Muscle of back (tissue), 11 donors: ENCODE data around the gene NTMT1. TPM values are rescaled to one million over a fixed set of nuclear protein-coding genes. Genes with fewer than 3 reads are reported as not detected.
"Not testable (repeated sequence)": the region's sequence is repeated elsewhere in the genome, so short reads cannot be mapped to it uniquely, and the experiment has no call there.

Source experiments
- DNase-seq, 3 donors: peaks; one replicate each; pipeline versions ENCODE4 v3.0.0 to v3.0.0-alpha.2; 2013
- polyA plus RNA-seq, 10 donors: library from polyadenylated mRNA; unstranded; fragments of 120-200 nt; gene quantifications; one replicate each; pipeline ENCODE4 v1.2.1, GENCODE V29; 2013; ENCODE audit not compliant: insufficient read length in 10 of 10

NTMT1 gene
- polyA plus RNA-seq, 10 donors: 26.6 to 37.8 (median 34.4) TPM

- no peak for DNase-seq
Observed at GRCh38 chr9:129633848-129634247, 7.9 kb downstream of the NTMT1 start.

GRCh38 chr9:129635099-129636065 lies 9.4 kb downstream of the NTMT1 start:
- DNase-seq: no peak

DNA sequence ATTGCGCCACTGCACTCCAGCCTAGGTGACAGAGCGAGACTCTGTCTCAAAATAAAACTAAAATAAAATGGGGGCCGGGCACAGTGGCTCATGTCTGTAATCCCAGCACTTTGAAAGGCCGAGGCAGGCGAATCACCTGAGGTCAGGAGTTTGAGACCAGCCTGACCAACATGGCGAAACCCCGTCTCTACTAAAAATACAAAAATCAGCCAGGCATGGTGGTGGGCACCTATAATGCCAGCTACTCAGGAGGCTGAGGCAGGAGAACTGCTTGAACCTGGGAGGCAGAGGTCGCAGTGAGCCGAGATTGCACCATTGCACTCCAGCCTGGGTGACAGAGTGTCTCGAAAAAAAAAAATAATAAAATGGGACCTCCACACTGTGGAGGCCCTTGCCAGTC lies 10.4 kb downstream of the NTMT1 start:
- DNase-seq: not testable (repeated sequence)

DNA sequence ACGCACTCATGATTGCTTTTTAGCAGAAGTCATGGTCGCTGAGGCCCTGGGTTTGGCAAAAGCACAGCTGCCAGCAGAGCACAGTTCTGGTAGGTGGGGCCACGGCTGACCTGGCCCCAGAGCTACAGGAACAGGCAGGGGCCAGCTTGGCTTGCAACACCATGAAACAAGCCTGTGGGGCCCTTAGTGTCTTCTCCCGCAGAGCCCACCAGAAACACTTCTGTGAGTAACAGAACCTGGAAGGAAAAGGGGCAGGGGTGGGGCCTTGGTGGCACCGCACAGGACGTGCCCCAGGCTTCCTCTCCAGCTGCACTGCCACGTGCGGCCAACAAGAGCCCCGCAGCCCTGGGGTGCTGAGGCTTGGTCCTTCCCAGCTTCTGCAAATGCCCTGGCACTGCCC lies 11.1 kb downstream of the NTMT1 start:
- DNase-seq: no peak

DNA sequence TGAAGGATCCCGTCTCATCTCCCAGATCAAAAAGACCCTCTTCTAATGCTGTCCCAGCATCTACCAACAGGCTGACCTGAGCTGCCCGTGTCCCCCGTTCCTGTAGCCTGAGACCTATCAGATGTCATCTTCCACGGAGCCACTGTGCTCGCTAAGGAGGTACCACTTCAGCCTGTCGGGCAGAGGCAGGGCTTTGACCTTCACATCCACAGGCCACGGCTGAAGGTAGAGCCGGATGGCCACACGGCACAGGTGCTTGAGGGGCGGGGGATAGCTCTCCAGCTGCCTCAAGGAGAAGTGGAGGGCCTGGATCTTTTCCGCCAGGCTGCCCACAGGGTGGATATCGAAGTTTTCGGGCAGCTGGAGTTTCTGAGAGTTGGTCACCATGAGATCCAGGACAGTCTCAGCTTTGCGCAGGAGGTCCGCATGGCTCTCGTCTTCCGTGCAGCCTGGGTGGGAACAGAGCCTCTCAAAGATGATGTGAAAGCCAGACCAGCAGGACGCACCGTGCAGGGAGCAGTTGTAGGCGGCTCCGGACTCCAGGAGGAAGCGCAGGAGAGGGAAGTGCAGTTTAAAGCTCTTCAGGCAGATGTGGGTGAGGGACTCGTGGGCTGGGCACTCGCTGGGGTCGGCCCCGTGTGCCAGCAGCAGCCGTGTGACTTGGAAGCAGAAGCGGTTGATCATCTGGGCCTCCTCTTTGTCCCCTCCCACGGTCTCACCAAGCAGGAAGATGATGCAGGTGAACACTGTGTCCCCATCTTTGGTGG lies 11.9 kb downstream of the NTMT1 start:
- no peak for DNase-seq

DNA sequence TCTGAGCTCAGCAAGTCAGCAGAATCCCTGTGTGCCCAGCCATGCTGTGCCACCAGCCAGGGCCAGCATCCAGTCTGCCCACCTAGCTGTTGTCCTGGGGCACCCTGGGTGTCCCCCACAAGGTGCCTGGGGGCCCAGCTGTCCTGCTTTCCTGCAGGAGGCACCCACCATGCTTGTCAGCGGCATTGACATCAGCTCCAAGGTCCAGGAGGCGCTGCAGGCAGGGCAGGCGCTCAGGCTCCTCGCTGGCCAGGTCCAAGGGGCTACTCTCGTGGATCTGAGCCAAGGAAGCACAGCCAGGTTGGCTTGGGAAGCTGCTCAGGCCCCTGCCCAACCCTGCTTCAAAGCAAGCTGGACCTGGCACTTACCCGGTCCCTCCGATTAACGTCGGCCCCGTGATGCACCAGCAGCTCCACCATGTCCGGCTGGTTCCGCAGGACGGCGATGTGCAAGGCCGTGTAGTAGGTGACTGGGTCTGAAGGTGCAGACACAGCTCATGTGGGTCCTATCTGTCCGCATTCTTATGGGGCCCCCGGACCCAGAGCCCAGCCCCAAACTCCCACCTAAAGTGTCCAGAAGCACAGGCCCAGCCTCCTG lies 13.2 kb downstream of the NTMT1 start:
- DNase-seq: no peak

GRCh38 chr9:129639756-129640085 lies 13.8 kb downstream of the NTMT1 start:
- no peak for DNase-seq

GRCh38 chr9:129640086-129640870 lies 14.3 kb downstream of the NTMT1 start:
- DNase-seq: no peak

DNA sequence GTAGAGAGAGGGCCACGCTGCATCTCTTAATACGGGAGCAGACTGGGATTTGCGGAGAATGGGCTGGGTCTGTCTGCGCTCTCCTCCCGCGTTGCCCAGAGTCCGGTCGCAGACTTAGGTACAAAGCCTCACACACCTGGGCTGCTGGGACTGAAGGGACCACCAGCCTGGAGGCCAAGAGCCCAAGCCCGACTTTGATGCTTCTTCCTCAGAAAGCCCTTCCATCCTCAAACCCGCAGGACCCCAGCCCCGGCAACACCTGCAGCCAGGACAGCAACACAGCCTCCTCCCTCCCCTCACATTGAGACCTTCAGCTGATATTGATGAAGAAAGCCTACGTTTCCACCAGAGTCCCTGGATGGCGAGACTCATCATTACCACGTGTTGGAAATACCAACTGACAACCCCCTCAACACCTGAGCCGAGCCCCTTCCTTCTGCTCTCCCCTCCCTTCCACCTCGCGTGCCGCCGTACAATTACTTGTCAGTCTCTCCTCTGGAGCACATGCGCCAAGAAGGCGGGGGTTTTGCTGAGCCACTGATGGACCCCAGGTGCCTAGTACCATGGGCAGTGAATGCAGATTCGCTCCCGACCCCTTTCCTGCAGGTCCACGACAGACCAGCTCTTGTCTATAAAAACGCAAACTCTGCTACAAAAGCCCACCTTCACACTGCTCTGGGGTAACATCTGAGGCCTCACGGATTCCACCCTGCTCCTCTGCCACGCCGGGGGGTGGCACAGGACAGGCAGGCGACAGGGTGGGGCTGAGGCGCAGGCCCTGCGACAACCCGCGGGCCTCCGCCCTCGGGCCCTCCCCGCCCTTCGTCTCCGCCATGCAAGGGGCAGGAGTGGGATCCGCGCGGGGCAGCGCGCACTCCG lies 15.1 kb downstream of the NTMT1 start:
- no peak for DNase-seq

- DNase-seq: peak; percentile 97 to 99 (median 98)
Observed at GRCh38 chr9:129641750-129642585, 16.0 kb downstream of the NTMT1 start, which contains the start of gene ASB6. ASB6 (minus strand) TSS chr9:129642151; CDS start chr9:129641999, 152 bp downstream.

DNA sequence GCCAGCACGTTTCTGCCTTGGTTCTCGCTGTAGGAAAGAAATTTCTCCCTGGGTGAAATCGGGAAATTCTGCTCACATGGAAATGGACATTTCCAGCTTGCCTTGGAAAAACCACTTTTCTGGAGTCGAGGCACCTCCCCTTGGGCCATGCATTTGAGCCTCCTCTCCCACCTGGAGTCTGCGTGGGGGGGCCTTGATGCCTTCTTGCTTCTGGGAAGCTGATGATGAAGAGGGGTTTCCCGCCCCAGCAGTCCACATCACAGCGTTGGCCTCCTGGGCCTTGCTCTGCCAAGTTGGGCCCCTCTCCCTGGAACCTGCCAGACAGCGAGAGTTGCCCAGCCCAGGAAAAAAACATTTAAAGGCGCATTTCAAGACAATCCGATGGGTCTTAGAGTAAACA lies 17.7 kb downstream of the NTMT1 start:
- no peak for DNase-seq

GRCh38 chr9:129644365-129644764 lies 18.4 kb downstream of the NTMT1 start:
- DNase-seq: no peak

GRCh38 chr9:129644902-129645301 lies 18.9 kb downstream of the NTMT1 start:
- no peak for DNase-seq

DNA sequence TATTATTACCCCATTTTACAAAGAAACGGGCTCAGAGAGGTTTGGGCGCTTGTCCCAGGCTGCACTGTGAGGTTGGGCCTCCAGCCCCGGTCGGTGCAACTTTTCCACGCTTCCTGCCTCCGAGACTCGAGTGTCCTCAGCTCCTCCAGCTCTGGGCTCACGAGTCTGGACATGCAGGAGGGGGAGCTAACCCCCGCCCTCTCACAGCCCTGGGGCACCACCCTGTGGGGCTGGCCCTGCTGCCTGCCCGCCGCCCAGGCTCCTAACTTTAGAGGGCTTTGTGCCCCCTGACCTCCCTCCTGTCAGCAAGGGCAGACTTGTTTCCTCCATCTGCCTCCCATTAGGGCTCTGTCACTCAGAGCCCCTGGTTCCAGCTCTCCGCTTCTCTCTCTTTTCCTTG lies 20.3 kb downstream of the NTMT1 start:
- no peak for DNase-seq

- no peak for DNase-seq
Observed at GRCh38 chr9:129646654-129647053, 20.7 kb downstream of the NTMT1 start.

DNA sequence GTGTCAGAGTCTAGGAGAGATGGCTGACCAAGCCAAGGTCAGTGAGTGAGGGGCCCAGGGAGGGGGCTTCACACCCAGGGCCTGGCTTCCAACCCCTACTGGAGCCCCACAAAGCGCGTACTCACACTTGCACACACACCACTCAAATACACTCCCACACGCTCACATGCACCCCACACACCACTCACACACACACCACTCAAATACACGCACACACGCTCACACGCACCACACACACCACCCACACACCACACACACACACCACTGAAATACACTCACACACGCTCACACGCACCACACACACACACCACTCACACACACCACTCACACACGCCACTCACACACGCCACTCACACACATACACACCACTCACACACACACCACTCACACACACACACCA lies 21.7 kb downstream of the NTMT1 start:
- no peak for DNase-seq

DNA sequence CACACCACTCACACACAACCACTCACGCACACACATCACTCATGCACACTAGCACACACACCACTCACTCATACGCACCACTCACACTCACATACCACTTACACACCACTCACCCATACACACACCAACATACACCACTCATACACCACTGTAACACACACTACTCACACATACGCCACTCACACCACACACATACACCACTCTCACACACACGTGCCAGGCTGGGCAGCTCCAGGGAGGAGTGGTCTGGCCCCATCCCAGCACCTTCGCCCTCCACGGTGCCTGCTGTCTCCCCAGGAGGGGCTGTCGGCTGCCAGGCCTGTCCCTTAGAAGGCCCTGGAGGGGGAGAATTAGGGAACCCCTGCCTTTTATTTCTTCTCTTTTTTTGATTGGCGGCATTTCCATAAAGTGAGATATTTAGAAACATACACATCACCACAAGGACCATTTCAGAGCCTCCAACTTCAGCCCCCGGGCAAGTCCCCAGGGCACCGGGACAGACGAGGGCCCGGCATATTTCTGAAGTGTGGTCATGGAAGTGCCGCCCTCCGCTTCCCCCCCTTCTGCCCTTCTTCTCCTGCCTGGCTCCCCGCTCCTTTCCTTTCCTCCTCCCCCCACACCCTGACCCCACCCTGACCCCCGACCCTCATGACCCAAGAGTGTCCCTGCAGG lies 22.3 kb downstream of the NTMT1 start:
- no peak for DNase-seq

GRCh38 chr9:129648764-129649115 lies 22.8 kb downstream of the NTMT1 start:
- no peak for DNase-seq
